Trophoblast cell (in vitro differentiated cells and primary cell): Measurements from ENCODE around the gene VEGFC.

Experiments
- DNase-seq, 2 donors: peaks; one replicate each; pipeline ENCODE4 v3.0.0-alpha.2; 2016
- H2AFZ ChIP-seq: 2 replicates; pipeline ENCODE4 v1.6.1; 2013; ENCODE audit warnings: low read length, moderate library complexity, mild to moderate bottlenecking; ENCODE audit not compliant: insufficient read depth, poor library complexity
- H2AK5ac ChIP-seq: 2 replicates; pipeline ENCODE4 v1.6.1; 2013; ENCODE audit warnings: mild to moderate bottlenecking, low read length
- H2BK120ac ChIP-seq: 2 replicates; pipeline ENCODE4 v1.6.1; 2013; ENCODE audit warnings: low read length, mild to moderate bottlenecking, moderate library complexity; ENCODE audit not compliant: insufficient read depth, poor library complexity
- H2BK12ac ChIP-seq: 2 replicates; pipeline ENCODE4 v1.6.1; 2013; ENCODE audit warnings: mild to moderate bottlenecking, low read length, moderate library complexity
- H2BK5ac ChIP-seq: 2 replicates; pipeline ENCODE4 v1.6.1; 2013; ENCODE audit warnings: low read length, low read depth, moderate library complexity, mild to moderate bottlenecking; ENCODE audit not compliant: poor library complexity
- H3K14ac ChIP-seq: 2 replicates; pipeline ENCODE4 v1.6.1; 2013; ENCODE audit warnings: mild to moderate bottlenecking, low read length
- H3K18ac ChIP-seq: 2 replicates; pipeline ENCODE4 v1.6.1; 2013; ENCODE audit warnings: mild to moderate bottlenecking, low read length
- H3K23ac ChIP-seq: 2 replicates; pipeline ENCODE4 v1.6.1; 2013; ENCODE audit warnings: low read length
- H3K27ac ChIP-seq: 2 replicates; pipeline ENCODE4 v1.5.1; 2013; ENCODE audit warnings: low read depth, mild to moderate bottlenecking, inconsistent platforms, low read length, moderate library complexity
- H3K27me3 ChIP-seq: 2 replicates; pipeline ENCODE4 v1.6.1; 2013; ENCODE audit warnings: inconsistent platforms, mild to moderate bottlenecking, low read length, moderate library complexity; ENCODE audit not compliant: insufficient read depth
- H3K36me3 ChIP-seq, 2 experiments: 1 replicate in 1 of 2; 2 replicates in 1 of 2; pipeline ENCODE4 v1.6.1; 2013; ENCODE audit warnings: low read length in 2 of 2, mild to moderate bottlenecking in 2 of 2, moderate library complexity in 1 of 2; ENCODE audit not compliant: insufficient read depth in 2 of 2, control insufficient read depth in 1 of 2
- H3K4ac ChIP-seq: 2 replicates; pipeline ENCODE4 v1.6.1; 2013; ENCODE audit warnings: low read depth, mild to moderate bottlenecking, low read length, moderate library complexity
- H3K4me1 ChIP-seq, 2 experiments: 1 replicate in 1 of 2; 2 replicates in 1 of 2; pipeline ENCODE4 v1.6.1; 2013; ENCODE audit warnings: low read length in 2 of 2, mild to moderate bottlenecking in 2 of 2, moderate library complexity in 1 of 2; ENCODE audit not compliant: insufficient read depth in 2 of 2, control insufficient read depth in 1 of 2
- H3K4me2 ChIP-seq: 2 replicates; pipeline ENCODE4 v1.6.1; 2013; ENCODE audit warnings: inconsistent platforms, mild to moderate bottlenecking, low read length, moderate library complexity
- H3K4me3 ChIP-seq: 2 replicates; pipeline ENCODE4 v1.5.1; 2013; ENCODE audit warnings: mild to moderate bottlenecking, low read depth, low read length, inconsistent platforms
- H3K79me1 ChIP-seq: one replicate; pipeline ENCODE4 v1.6.1; 2013; ENCODE audit warnings: low read length
- H3K79me2 ChIP-seq: 2 replicates; pipeline ENCODE4 v1.6.1; 2013; ENCODE audit warnings: low read length, mild to moderate bottlenecking; ENCODE audit not compliant: control insufficient read depth, insufficient read depth, poor library complexity
- H3K9ac ChIP-seq: 2 replicates; pipeline ENCODE4 v1.6.1; 2013; ENCODE audit warnings: mild to moderate bottlenecking, low read length
- H3K9me3 ChIP-seq: 2 replicates; pipeline ENCODE4 v1.6.1; 2013; ENCODE audit warnings: low read depth, mild to moderate bottlenecking, control low read depth, inconsistent platforms, low read length; ENCODE audit not compliant: insufficient read depth
- H4K12ac ChIP-seq: 2 replicates; pipeline ENCODE4 v1.6.1; 2013; ENCODE audit warnings: low read depth, mild to moderate bottlenecking, low read length, moderate library complexity
- H4K8ac ChIP-seq: 2 replicates; pipeline ENCODE4 v1.6.1; 2013; ENCODE audit warnings: low read depth, mild to moderate bottlenecking, low read length, moderate library complexity
- H4K91ac ChIP-seq: one replicate; pipeline ENCODE4 v1.6.1; 2013; ENCODE audit warnings: low read depth, mild to moderate bottlenecking, low read length, moderate library complexity
- WGBS: extraction: QIAGEN DNeasy Blood & Tissue Kit; methylation state at CpG from one replicate; pipeline ENCODE4 v1.1.7; 2013; ENCODE audit warnings: missing lambda C conversion rate; ENCODE audit not compliant: insufficient read length, insufficient coverage; ENCODE audit errors: extremely low coverage; 5-methylcytosine and 5-hydroxymethylcytosine counted together

The VEGFC gene

DNA sequence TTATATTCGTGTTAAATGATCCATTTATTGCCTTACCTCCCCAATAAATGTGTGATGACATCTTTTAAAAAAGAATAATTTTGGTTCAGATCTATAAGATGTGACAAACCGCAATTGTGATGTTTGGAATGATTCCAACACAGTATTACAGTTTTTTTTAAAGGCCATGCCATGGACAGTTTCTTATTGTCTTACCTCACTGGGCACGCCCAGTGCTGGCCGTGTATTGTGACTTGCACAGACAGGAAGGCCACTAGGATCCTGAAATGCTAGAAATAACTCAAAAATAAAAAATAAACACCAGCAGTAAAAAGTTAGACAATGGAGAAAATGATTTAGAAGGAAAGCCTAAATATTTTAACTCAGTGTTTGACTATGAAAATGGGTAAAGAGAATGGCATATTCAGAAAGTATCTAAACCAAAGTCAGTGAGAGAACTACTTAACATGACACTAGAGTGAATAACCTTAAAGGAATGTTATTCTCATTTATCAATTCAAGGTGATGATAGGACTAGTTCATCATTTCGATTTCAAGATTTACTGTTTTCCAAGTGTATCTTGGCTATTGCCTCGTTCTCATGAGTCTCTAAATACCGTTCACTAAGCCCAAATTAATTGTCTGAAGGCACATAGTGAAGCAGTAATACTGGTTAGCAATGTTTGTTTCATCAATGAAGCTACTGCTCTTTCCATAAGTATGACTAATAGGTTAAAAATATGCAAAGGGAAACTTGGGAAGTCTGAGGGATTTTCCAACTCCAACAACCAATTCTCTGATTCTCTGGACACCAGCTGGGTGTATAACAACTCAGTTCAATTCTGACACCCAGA lies 46.1 kb upstream of the VEGFC start:
- Histone ChIP-seq H2BK120ac (no peak overlapping the region), H3K4me3 (no peak overlapping the region), H3K79me2 (no peaks in the 10 kb centered on the region), H3K4ac (no peak overlapping the region), H4K91ac (no peak overlapping the region), H2BK12ac (no peak overlapping the region), H3K27ac (no peak overlapping the region), H4K12ac (no peak overlapping the region), H3K79me1 (no peaks in the 10 kb centered on the region), H2BK5ac (no peak overlapping the region), H3K9ac (no peak overlapping the region), H3K23ac (no peak overlapping the region), H4K8ac (no peak overlapping the region), H2AK5ac (no peak overlapping the region), H3K4me1 (no peaks in the 10 kb centered on the region), H3K14ac (no peak overlapping the region), H3K27me3 (no peaks in the 10 kb centered on the region), H3K9me3 (no peaks in the 10 kb centered on the region), H3K36me3 (no peaks in the 10 kb centered on the region), H2AFZ (no peak overlapping the region), H3K18ac (no peak overlapping the region), H3K4me2 (no peak overlapping the region)
- WGBS = no CpG with 5 or more reads among the region's 7 CpGs
- no peak for DNase-seq

- Histone ChIP-seq H3K27me3 (no peaks in the 10 kb centered on the region), H2BK5ac (no peak overlapping the region), H3K79me2 (no peaks in the 10 kb centered on the region), H3K14ac (no peak overlapping the region), H4K91ac (no peak overlapping the region), H2BK12ac (no peak overlapping the region), H3K4ac (no peak overlapping the region), H3K4me2 (no peak overlapping the region), H2AFZ (no peak overlapping the region), H3K4me3 (no peak overlapping the region), H2BK120ac (no peak overlapping the region), H3K18ac (no peak overlapping the region), H3K27ac (no peak overlapping the region), H3K79me1 (no peaks in the 10 kb centered on the region), H4K12ac (no peak overlapping the region), H3K23ac (no peak overlapping the region), H3K9ac (no peak overlapping the region), H2AK5ac (no peak overlapping the region), H3K9me3 (no peaks in the 10 kb centered on the region), H4K8ac (no peak overlapping the region), H3K36me3 (no peaks in the 10 kb centered on the region), H3K4me1 (no peaks in the 10 kb centered on the region)
- DNase-seq = peak in 1 of 2 donors; percentile 17
- no CpG with 5 or more reads among the region's 4 CpGs for WGBS
Measured at GRCh38 chr4:176837169-176837895, 44.6 kb upstream of the VEGFC start.

GRCh38 chr4:176834531-176834930 lies 41.8 kb upstream of the VEGFC start:
- no CpG with 5 or more reads among the region's 2 CpGs for WGBS
- H3K27ac ChIP-seq = no peak overlapping the region

DNA sequence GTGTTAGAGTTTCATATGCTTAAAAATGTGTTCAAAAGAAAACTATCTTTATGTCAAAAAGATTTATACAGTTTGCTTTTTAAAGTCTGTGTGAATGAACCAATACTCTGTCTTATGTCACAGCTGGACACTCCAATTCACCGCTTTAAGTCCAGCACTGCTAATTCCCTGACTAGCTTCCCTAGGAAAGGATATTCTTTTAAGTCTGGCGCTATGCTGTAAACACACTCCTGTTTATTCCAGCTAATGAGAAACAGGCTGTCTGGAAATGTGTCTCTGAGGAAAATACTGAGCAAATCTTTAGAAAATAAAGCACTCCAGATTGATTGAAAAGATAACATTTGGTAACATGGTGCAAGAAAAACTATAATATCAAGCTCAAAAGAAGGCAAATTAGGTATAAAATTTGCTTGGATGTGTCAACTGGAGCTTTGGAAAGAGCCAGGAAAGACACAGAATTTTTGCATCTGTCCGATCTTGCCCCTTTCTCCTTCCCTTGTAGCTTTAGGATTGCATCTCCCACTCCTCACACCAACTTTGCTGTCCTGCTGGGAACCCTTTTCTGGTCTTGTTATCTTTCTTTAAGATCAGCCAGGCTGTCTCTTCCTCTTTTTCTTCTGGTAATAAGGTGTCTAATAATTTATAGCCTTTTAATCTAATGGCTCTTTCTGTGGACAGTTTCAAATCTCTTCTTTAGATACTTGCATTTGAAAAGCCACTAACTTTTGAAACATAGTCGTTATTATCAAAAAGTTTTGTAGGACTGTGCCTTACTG lies 40.9 kb upstream of the VEGFC start:
- Histone ChIP-seq H3K18ac (no peak overlapping the region), H3K4ac (no peak overlapping the region), H4K12ac (no peak overlapping the region), H2AK5ac (no peak overlapping the region), H3K79me1 (no peaks in the 10 kb centered on the region), H2BK12ac (no peak overlapping the region), H3K36me3 (no peaks in the 10 kb centered on the region), H2AFZ (no peak overlapping the region), H3K4me3 (no peak overlapping the region), H3K27me3 (no peaks in the 10 kb centered on the region), H3K4me1 (no peaks in the 10 kb centered on the region), H3K9ac (no peak overlapping the region), H3K79me2 (no peaks in the 10 kb centered on the region), H3K27ac (no peak overlapping the region), H2BK120ac (no peak overlapping the region), H3K9me3 (no peaks in the 10 kb centered on the region), H2BK5ac (no peak overlapping the region), H3K14ac (no peak overlapping the region), H3K23ac (no peak overlapping the region), H4K91ac (no peak overlapping the region), H3K4me2 (no peak overlapping the region), H4K8ac (no peak overlapping the region)
- DNase-seq = no peak
- WGBS = no CpG with 5 or more reads among the region's 4 CpGs

More at GRCh38 chr4:176834531-176834930, 41.8 kb upstream of the VEGFC start:
- no peak overlapping the region for H2AFZ ChIP-seq
- H3K4me2 ChIP-seq = no peak overlapping the region
- H3K9ac ChIP-seq = no peak overlapping the region
- H2BK120ac ChIP-seq = no peak overlapping the region
- no peak overlapping the region for H3K4ac ChIP-seq
- H3K27me3 ChIP-seq = no peaks in the 10 kb centered on the region
- H3K36me3 ChIP-seq = no peaks in the 10 kb centered on the region
- H3K79me1 ChIP-seq = no peaks in the 10 kb centered on the region
- H3K14ac ChIP-seq = no peak overlapping the region
- no peak overlapping the region for H2BK5ac ChIP-seq
- no peak overlapping the region for H3K18ac ChIP-seq
- no peaks in the 10 kb centered on the region for H3K4me1 ChIP-seq
- H4K91ac ChIP-seq = no peak overlapping the region
- H3K23ac ChIP-seq = no peak overlapping the region
- no peak for DNase-seq
- no peak overlapping the region for H4K8ac ChIP-seq
- H2BK12ac ChIP-seq = no peak overlapping the region
- no peak overlapping the region for H4K12ac ChIP-seq
- no peaks in the 10 kb centered on the region for H3K9me3 ChIP-seq
- H3K79me2 ChIP-seq = no peaks in the 10 kb centered on the region
- no peak overlapping the region for H2AK5ac ChIP-seq
- H3K4me3 ChIP-seq = no peak overlapping the region
